GM23338 (cell line): ENCODE results near the gene DUS2. TPM values are rescaled to one million over a fixed set of nuclear protein-coding genes. Genes with fewer than 3 reads are reported as not detected.

ENCODE experiments used
- ATAC-seq: fragments of 200-7000 bp; cut with Tn5 transposase; 3 replicates; pipeline ENCODE4 v1.9.1; 2020
- DNase-seq: peaks from one replicate; pipeline ENCODE4 v3.0.0-alpha.2; 2015; ENCODE audit warnings: low spot score
- H2AFZ ChIP-seq: fragments of 200-600 bp; sonication (generic); 2 replicates; pipeline ENCODE4 v1.8.0; 2016; ENCODE audit warnings: antibody characterized with exemption, mild to moderate bottlenecking, moderate library complexity
- H3F3A ChIP-seq: fragments of 200-600 bp; sonication (generic); replicated peaks from 2 replicates; pipeline ENCODE4 v1.8.0; 2017; ENCODE audit warnings: antibody characterized with exemption, mixed run types, low read depth
- H3K27ac ChIP-seq: fragments of 200-600 bp; sonication (generic); 2 replicates; pipeline ENCODE4 v1.6.1; 2016; ENCODE audit warnings: low read depth
- H3K27me3 ChIP-seq: fragments of 200-600 bp; sonication (generic); 2 replicates; pipeline ENCODE4 v1.8.0; 2016; ENCODE audit warnings: mild to moderate bottlenecking, mixed run types, moderate library complexity; ENCODE audit not compliant: insufficient read depth
- H3K36me3 ChIP-seq: fragments of 200-600 bp; sonication (generic); 2 replicates; pipeline ENCODE4 v1.8.0; 2016; ENCODE audit warnings: mild to moderate bottlenecking; ENCODE audit not compliant: insufficient read depth
- H3K4me1 ChIP-seq: fragments of 200-600 bp; sonication (generic); 2 replicates; pipeline ENCODE4 v1.8.0; 2016; ENCODE audit warnings: mild to moderate bottlenecking, moderate library complexity; ENCODE audit not compliant: insufficient read depth
- H3K4me2 ChIP-seq: fragments of 200-600 bp; sonication (generic); 2 replicates; pipeline ENCODE4 v1.7.1; 2017; ENCODE audit warnings: mixed run types
- H3K4me3 ChIP-seq: fragments of 200-600 bp; sonication (generic); 2 replicates; pipeline ENCODE4 v1.6.1; 2016; ENCODE audit warnings: mixed run types
- H3K79me2 ChIP-seq: fragments of 200-600 bp; sonication (generic); replicated peaks from 2 replicates; pipeline ENCODE4 v1.8.0; 2017; ENCODE audit warnings: mild to moderate bottlenecking; ENCODE audit not compliant: insufficient read depth
- H3K9me2 ChIP-seq: fragments of 200-600 bp; sonication (generic); 2 replicates; pipeline ENCODE4 v1.8.0; 2017; ENCODE audit not compliant: insufficient read depth
- H4K20me1 ChIP-seq: fragments of 200-600 bp; sonication (generic); replicated peaks from 2 replicates; pipeline ENCODE4 v1.8.0; 2017; ENCODE audit warnings: mild to moderate bottlenecking; ENCODE audit not compliant: insufficient read depth
- H3K27ac Mint-ChIP-seq: 2 replicates; pipeline ENCODE4 v1.8.0; 2020; ENCODE audit warnings: inconsistent platforms, mild to moderate bottlenecking, moderate library complexity, mixed read lengths
- H3K27me3 Mint-ChIP-seq: 3 replicates; pipeline ENCODE4 v1.8.0; 2022; ENCODE audit warnings: low read depth, mild to moderate bottlenecking, moderate library complexity, mixed read lengths, inconsistent platforms; ENCODE audit not compliant: insufficient read depth, poor library complexity
- H3K36me3 Mint-ChIP-seq: 3 replicates; pipeline ENCODE4 v1.8.0; 2021; ENCODE audit warnings: low read depth, mild to moderate bottlenecking, inconsistent platforms, moderate library complexity, mixed read lengths
- H3K4me1 Mint-ChIP-seq: 3 replicates; pipeline ENCODE4 v1.8.0; 2020; ENCODE audit warnings: mild to moderate bottlenecking, inconsistent platforms, mixed read lengths
- H3K4me3 Mint-ChIP-seq: 3 replicates; pipeline ENCODE4 v1.8.0; 2021; ENCODE audit warnings: moderate library complexity, mild to moderate bottlenecking, inconsistent platforms, mixed read lengths
- H3K9me3 Mint-ChIP-seq: 3 replicates; pipeline ENCODE4 v1.8.0; 2020; ENCODE audit warnings: moderate library complexity, mild to moderate bottlenecking, inconsistent platforms, mixed read lengths
- CREB1 ChIP-seq: fragments of 250-450 bp; sonication (Bioruptor Pico); IDR thresholded peaks from 2 replicates; pipeline ENCODE4 v1.5.0; 2020; ENCODE audit warnings: low read depth, mild to moderate bottlenecking, moderate library complexity
- ETS1 ChIP-seq: IDR thresholded peaks from 2 replicates; pipeline ENCODE4 v1.6.1; 2016; ENCODE audit warnings: antibody characterized with exemption
- EZH2 ChIP-seq: fragments of 200-600 bp; sonication (generic); IDR thresholded peaks from one replicate; pipeline ENCODE4 v1.8.0; 2017; ENCODE audit warnings: antibody characterized with exemption, mild to moderate bottlenecking, low read depth; ENCODE audit not compliant: unreplicated experiment
- EZH2phosphoT487 ChIP-seq: fragments of 200-600 bp; sonication (generic); IDR thresholded peaks from one replicate; pipeline ENCODE4 v1.8.1; 2018; ENCODE audit warnings: antibody characterized with exemption; ENCODE audit not compliant: unreplicated experiment
- JUNB ChIP-seq: IDR thresholded peaks from one replicate; pipeline ENCODE4 v1.6.1; 2016; ENCODE audit warnings: antibody characterized with exemption; ENCODE audit not compliant: unreplicated experiment
- NANOG ChIP-seq: IDR thresholded peaks from 2 replicates; pipeline ENCODE4 v1.6.1; 2016; ENCODE audit warnings: antibody characterized with exemption, borderline replicate concordance
- POLR2AphosphoS5 ChIP-seq: IDR thresholded peaks from 2 replicates; pipeline ENCODE4 v1.6.1; 2016; ENCODE audit warnings: antibody characterized with exemption, low read depth
- REST ChIP-seq: IDR thresholded peaks from one replicate; pipeline ENCODE4 v1.6.1; 2018; ENCODE audit warnings: antibody characterized with exemption; ENCODE audit not compliant: unreplicated experiment
- STAT1 ChIP-seq: IDR thresholded peaks from one replicate; pipeline ENCODE4 v1.6.1; 2016; ENCODE audit warnings: antibody characterized with exemption; ENCODE audit not compliant: unreplicated experiment
- ZNF114 ChIP-seq: fragments of 250-450 bp; sonication (Bioruptor Pico); IDR thresholded peaks from 2 replicates; pipeline ENCODE4 v1.5.0; 2020; ENCODE audit warnings: mild to moderate bottlenecking, moderate library complexity
- ZNF331 ChIP-seq: fragments of 250-450 bp; sonication (Bioruptor Pico); IDR thresholded peaks from 2 replicates; pipeline ENCODE4 v1.5.0; 2020; ENCODE audit warnings: low read depth, mild to moderate bottlenecking, moderate library complexity
- polyA plus RNA-seq: library from polyadenylated mRNA; unstranded; fragments of >200 nt; fragmentation: Nextera tagmentation; extraction: Ambion mirVana; gene quantifications from 2 replicates; pipeline ENCODE4 v1.2.1, GENCODE V29; 2016
- total RNA-seq: library from RNA; depleted of rRNA; stranded (reverse); fragments of >200 nt; shearing (Covaris generic); gene quantifications from 2 replicates; pipeline ENCODE4 v1.2.3, GENCODE V29; 2014

DUS2 gene
- total and polyA plus RNA-seq, 2 experiments from 2014 or later = 13.3 to 26.4 TPM

- H3K27me3 ChIP-seq = no peaks in the 10 kb centered on the region
- H4K20me1 ChIP-seq = peaks cover 1% of the 10 kb centered on the region
- peaks cover 16% of the 10 kb centered on the region for H3K36me3 Mint-ChIP-seq
- no peaks in the 10 kb centered on the region for H3K79me2 ChIP-seq
- no peak overlapping the region for H3K27ac ChIP-seq
- no peak overlapping the region for H3K27ac Mint-ChIP-seq
- H3F3A ChIP-seq = 0 out of 2 replicates have a peak, but pooled peaks cover 1% of the 10 kb centered on the region
- no peaks in the 10 kb centered on the region for H3K27me3 Mint-ChIP-seq
- H3K36me3 ChIP-seq = no peaks in the 10 kb centered on the region
- H3K4me3 Mint-ChIP-seq = no peak overlapping the region
- H2AFZ ChIP-seq = no peak overlapping the region
- no peak overlapping the region for H3K4me3 ChIP-seq
- no peak for ATAC-seq
- TF ChIP-seq POLR2AphosphoS5 (no peak), NANOG (no peak), ZNF331 (CRISPR knock-in tag) (no peak), EZH2 (no peak)
- no peaks in the 10 kb centered on the region for H3K4me1 ChIP-seq
- no peaks in the 10 kb centered on the region for H3K9me3 Mint-ChIP-seq
- no peak overlapping the region for H3K4me2 ChIP-seq
- DNase-seq = no peak
- no peaks in the 10 kb centered on the region for H3K4me1 Mint-ChIP-seq
- H3K9me2 ChIP-seq = no peaks in the 10 kb centered on the region
These were observed 12.1 kb downstream of the DUS2 start for GRCh38 chr16:68035227-68035626.

- H3K4me3 Mint-ChIP-seq = no peak overlapping the region
- TF ChIP-seq STAT1 (no peak), CREB1 (CRISPR knock-in tag) (no peak), ZNF331 (CRISPR knock-in tag) (no peak), ETS1 (no peak), NANOG (no peak), REST (no peak), ZNF114 (CRISPR knock-in tag) (no peak), EZH2phosphoT487 (no peak), JUNB (no peak)
These were observed 14.9 kb downstream of the DUS2 start for GRCh38 chr16:68037841-68038597.

More at GRCh38 chr16:68037841-68038597, 14.9 kb downstream of the DUS2 start:
- no peak for DNase-seq
- Histone ChIP-seq H2AFZ (no peak overlapping the region), H3K79me2 (no peaks in the 10 kb centered on the region; the same call in 1 of the 2 replicates), H3F3A (0 out of 2 replicates have a peak, but pooled peaks cover 6% of the 10 kb centered on the region), H3K4me2 (no peak overlapping the region), H3K27me3 (no peaks in the 10 kb centered on the region), H3K4me1 (no peaks in the 10 kb centered on the region), H3K4me3 (no peak overlapping the region), H4K20me1 (peaks cover 6% of the 10 kb centered on the region), H3K9me2 (no peaks in the 10 kb centered on the region), H3K27ac (no peak overlapping the region), H3K36me3 (no peaks in the 10 kb centered on the region)
- ATAC-seq = no peak
- peaks cover 26% of the 10 kb centered on the region for H3K36me3 Mint-ChIP-seq
- H3K27ac Mint-ChIP-seq = peak overlapping the region; percentile 85; the same call in 1 of the 2 replicates
- H3K4me1 Mint-ChIP-seq = no peaks in the 10 kb centered on the region; the same call in 2 of the 3 replicates
- no peaks in the 10 kb centered on the region for H3K9me3 Mint-ChIP-seq
- peaks cover 2% of the 10 kb centered on the region for H3K27me3 Mint-ChIP-seq
